ENCODE data around the gene DNAH12.

DNAH12 gene

DNA sequence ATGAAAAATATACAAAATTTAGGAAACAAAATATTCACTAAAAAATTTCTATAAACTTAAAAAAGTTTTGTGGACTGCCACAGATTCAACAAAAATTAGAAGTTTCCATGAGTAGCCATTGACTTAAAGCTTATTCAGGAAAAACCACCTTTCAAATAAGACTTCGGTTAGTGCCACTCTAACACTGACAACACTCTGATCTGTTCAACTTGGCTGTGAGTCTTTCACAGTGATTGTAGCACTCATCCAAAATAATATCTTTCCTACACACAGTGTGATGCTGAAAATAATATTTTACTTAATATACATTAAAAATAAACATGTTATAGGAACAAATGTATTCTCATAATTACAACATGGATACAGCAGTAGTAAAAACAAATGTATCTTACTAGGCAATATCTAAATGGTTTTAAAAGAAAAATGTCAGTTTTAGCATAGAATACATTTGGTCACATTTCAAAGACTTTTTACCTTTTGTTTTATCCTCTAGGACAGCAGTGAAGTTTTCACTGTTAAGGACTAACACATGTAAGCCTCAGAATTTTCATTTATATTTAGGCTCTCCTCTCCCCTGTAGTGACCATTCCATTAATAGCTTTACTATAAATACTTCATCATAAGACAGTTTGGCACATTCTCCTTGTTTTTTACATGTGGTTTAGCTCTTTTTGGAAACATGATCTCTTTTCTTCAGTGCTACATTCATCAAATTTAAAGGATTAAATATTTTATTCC, 251.8 kb downstream of the DNAH12 start, which contains the start of gene ASB14:
ASB14 (minus strand) TSS at position 527 of the 738 bp plus-strand sequence. CDS start 652 bp downstream, outside the sequence.
- no peak for TF ChIP-seq POLR2A (IDR thresholded peaks at IDR 0.05; ENCODE audit: extremely low read depth, insufficient read length)
- TF ChIP-seq MYC (IDR thresholded peaks at IDR 0.05; ENCODE audit: low read depth, low read length) = no peak
- no peak for TF ChIP-seq CTCF (IDR thresholded peaks at IDR 0.05; ENCODE audit: low read depth, low read length)
- TF ChIP-seq, protein P1, sequence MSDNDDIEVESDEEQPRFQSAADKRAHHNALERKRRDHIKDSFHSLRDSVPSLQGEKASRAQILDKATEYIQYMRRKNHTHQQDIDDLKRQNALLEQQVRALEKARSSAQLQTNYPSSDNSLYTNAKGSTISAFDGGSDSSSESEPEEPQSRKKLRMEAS (IDR thresholded peaks at IDR 0.05; ENCODE audit: low read depth, low read length) = no peak
- no peak within 1 kb of the TSS for H3K4me3 ChIP-seq (ENCODE audit: low read depth, low read length)
- no peak for DNase-seq (ENCODE audit: low read depth)

GRCh38 chr3:57288403-57288802, 255.7 kb downstream of the DNAH12 start:
- no peak for DNase-seq (ENCODE audit: low read depth)
- TF ChIP-seq CTCF (IDR thresholded peaks at IDR 0.05; ENCODE audit: low read depth, low read length) (no peak), POLR2A (IDR thresholded peaks at IDR 0.05; ENCODE audit: extremely low read depth, insufficient read length) (no peak), MYC (IDR thresholded peaks at IDR 0.05; ENCODE audit: low read depth, low read length) (no peak)
- TF ChIP-seq, protein P1 (IDR thresholded peaks at IDR 0.05; ENCODE audit: low read depth, low read length) = no peak
- no peak overlapping the region for H3K4me3 ChIP-seq (ENCODE audit: low read depth, low read length)

- DNase-seq (ENCODE audit: low read depth) = no peak
- no peak for TF ChIP-seq CTCF (IDR thresholded peaks at IDR 0.05; ENCODE audit: low read depth, low read length)
- TF ChIP-seq, protein P1 (IDR thresholded peaks at IDR 0.05; ENCODE audit: low read depth, low read length) = no peak
- TF ChIP-seq POLR2A (IDR thresholded peaks at IDR 0.05; ENCODE audit: extremely low read depth, insufficient read length) = no peak
- no peak for TF ChIP-seq MYC (IDR thresholded peaks at IDR 0.05; ENCODE audit: low read depth, low read length)
These were observed 256.9 kb downstream of the DNAH12 start for GRCh38 chr3:57287205-57287604.

GRCh38 chr3:57283334-57283733, 260.8 kb downstream of the DNAH12 start:
- DNase-seq (ENCODE audit: low read depth) = no peak
- no peak for TF ChIP-seq MYC (IDR thresholded peaks at IDR 0.05; ENCODE audit: low read depth, low read length)
- TF ChIP-seq POLR2A (IDR thresholded peaks at IDR 0.05; ENCODE audit: extremely low read depth, insufficient read length) = no peak
- TF ChIP-seq, protein P1 (IDR thresholded peaks at IDR 0.05; ENCODE audit: low read depth, low read length) = no peak
- TF ChIP-seq CTCF (IDR thresholded peaks at IDR 0.05; ENCODE audit: low read depth, low read length) = no peak
- H3K4me3 ChIP-seq (ENCODE audit: low read depth, low read length) = no peak overlapping the region

More at GRCh38 chr3:57287205-57287604, 256.9 kb downstream of the DNAH12 start:
- no peak overlapping the region for H3K4me3 ChIP-seq (ENCODE audit: low read depth, low read length)

DNA sequence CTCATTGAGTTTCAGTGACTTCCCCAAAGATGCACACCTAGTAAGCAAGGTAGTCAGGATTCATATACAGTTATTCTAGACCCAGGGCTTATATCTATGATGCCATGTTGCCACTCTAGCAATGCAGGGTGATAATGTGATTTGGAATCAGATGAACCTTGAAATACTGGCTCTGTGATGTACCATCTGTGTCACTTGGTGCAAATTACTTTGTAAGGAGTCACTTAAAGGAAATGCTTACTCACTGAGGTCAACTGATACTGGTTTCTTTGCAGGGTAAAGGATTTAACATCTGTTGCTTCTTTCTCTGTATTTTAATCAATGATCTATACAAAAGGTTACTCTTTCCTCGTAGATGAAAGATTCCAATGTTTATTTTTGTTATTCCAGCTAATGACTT, 262.4 kb downstream of the DNAH12 start:
- no peak overlapping the region for H3K4me3 ChIP-seq (ENCODE audit: low read depth, low read length)
- peak; percentile 19 for DNase-seq (ENCODE audit: low read depth)
- TF ChIP-seq POLR2A (IDR thresholded peaks at IDR 0.05; ENCODE audit: extremely low read depth, insufficient read length) (no peak), CTCF (IDR thresholded peaks at IDR 0.05; ENCODE audit: low read depth, low read length) (no peak), MYC (IDR thresholded peaks at IDR 0.05; ENCODE audit: low read depth, low read length) (no peak)
- TF ChIP-seq, protein P1 (IDR thresholded peaks at IDR 0.05; ENCODE audit: low read depth, low read length) = no peak
